Measurements from ENCODE around the gene ABHD17B.
A peak's percentile ranks its signal among the peaks of the same experiment; 100 is the strongest.

Gene ABHD17B

GRCh38 chr9:71844808-71845207, 66.2 kb downstream of the ABHD17B start:
- Histone ChIP-seq H3K4me1 (no peaks in the 10 kb centered on the region), H3K9ac (no peak overlapping the region), H3K27me3 (no peaks in the 10 kb centered on the region), H3K9me3 (replicated peaks in 1 of 11) (peaks cover 0 to 12% (median 0%) of the 10 kb centered on the region in 11 experiments; a peak in 1 of 22 replicates), H4K20me1 (no peaks in the 10 kb centered on the region), H3K4me3 (no peak overlapping the region), H3K36me3 (no peaks in the 10 kb centered on the region), H3K4me2 (no peak overlapping the region), H3K27ac (no peak overlapping the region)
- TF ChIP-seq Cebpa-rat (IDR thresholded peaks at IDR 0.05), result no peak

DNA sequence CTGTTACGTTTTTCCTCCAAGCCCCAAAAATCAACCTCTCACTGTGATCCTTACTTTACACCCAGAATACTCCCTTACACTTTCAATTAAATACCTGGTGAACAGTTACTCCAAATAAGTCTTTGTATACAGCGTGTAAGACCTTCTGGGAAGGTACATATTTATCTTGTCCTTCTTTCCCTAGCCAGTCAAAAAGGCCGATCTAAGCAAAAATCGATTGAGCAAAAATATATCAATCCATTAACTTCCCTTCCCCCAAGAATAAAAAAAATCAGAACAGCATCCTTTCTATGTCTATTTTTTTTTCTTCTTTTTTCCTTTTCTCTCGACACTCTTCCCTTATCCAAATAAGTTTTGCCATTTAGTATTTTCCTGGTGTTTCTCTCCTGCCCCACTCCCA, 71.3 kb downstream of the ABHD17B start:
- H3K9me3 ChIP-seq (replicated peaks in 1 of 11), result peaks cover 2 to 19% (median 12%) of the 10 kb centered on the region in 11 experiments; a peak in 21 of 22 replicates
- no peaks in the 10 kb centered on the region for H4K20me1 ChIP-seq
- H3K27me3 ChIP-seq, result no peaks in the 10 kb centered on the region
- H3K4me1 ChIP-seq, result no peaks in the 10 kb centered on the region; a peak in 1 of 20 replicates
- H3K36me3 ChIP-seq, result no peaks in the 10 kb centered on the region
- no peak for TF ChIP-seq Cebpa-rat (IDR thresholded peaks at IDR 0.05)
- no peak overlapping the region for H3K4me2 ChIP-seq
- H3K4me3 ChIP-seq, result no peak overlapping the region
- no peak overlapping the region for H3K27ac ChIP-seq
- H3K9ac ChIP-seq, result no peak overlapping the region

DNA sequence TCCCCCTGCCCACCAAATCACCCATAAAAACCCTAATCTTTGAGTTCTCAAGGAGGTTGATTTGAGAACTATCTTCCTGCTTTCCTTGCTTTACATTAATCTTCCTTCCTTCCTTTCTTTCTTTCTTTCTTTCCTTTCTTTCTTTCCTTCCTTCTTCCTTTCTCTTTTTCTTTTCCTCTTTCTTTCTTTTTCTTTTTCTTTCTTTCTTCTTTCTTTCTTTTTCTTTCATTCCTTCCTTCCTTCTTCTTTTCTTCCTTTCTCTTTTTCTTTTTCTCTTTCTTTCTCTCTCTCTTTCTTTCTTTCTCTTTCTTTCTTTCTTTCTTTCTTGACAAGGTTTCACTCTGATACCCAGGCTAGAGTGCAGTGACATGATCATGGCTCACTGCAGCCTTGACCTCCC, 75.4 kb downstream of the ABHD17B start:
- no peak for TF ChIP-seq Cebpa-rat (IDR thresholded peaks at IDR 0.05)
- Histone ChIP-seq H3K9ac (no peak overlapping the region), H3K4me3 (no peak overlapping the region), H3K27me3 (no peaks in the 10 kb centered on the region), H3K36me3 (no peaks in the 10 kb centered on the region), H4K20me1 (no peaks in the 10 kb centered on the region), H3K4me1 (no peaks in the 10 kb centered on the region; a peak in 1 of 20 replicates), H3K4me2 (no peak overlapping the region), H3K9me3 (replicated peaks in 1 of 11) (peaks cover 13 to 27% (median 20%) of the 10 kb centered on the region in 11 experiments; a peak in 21 of 22 replicates), H3K27ac (no peak overlapping the region)

GRCh38 chr9:71830929-71831328, 80.1 kb downstream of the ABHD17B start:
- no peaks in the 10 kb centered on the region for H3K27me3 ChIP-seq
- no peak for TF ChIP-seq Cebpa-rat (IDR thresholded peaks at IDR 0.05)
- H3K9me3 ChIP-seq (replicated peaks in 1 of 11), result peaks cover 13 to 23% (median 19%) of the 10 kb centered on the region in 11 experiments; a peak in 21 of 22 replicates
- no peak overlapping the region for H3K27ac ChIP-seq
- H4K20me1 ChIP-seq, result no peaks in the 10 kb centered on the region
- H3K4me1 ChIP-seq, result no peaks in the 10 kb centered on the region; a peak in 1 of 20 replicates
- H3K4me2 ChIP-seq, result no peak overlapping the region
- no peak overlapping the region for H3K4me3 ChIP-seq
- no peak overlapping the region for H3K9ac ChIP-seq
- H3K36me3 ChIP-seq, result no peaks in the 10 kb centered on the region

DNA sequence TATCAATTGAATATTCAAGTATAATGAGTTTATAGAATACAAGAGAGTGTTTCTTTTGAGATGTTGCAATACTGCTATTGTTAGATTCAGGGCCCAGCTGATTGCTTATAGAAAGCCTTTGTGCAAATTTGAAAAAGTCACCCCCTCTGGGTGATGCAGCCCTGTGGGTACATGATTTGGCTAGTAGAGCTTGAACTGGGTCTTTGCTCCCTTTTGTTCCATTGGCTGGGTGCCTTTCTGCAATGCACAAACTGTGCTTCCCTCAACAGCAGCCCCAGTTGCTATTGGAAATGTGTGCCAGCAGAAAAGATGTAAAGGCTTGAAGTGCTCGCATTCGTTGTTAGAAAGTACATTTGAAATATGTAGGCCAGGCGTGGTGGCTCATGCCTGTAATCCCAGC, 80.8 kb downstream of the ABHD17B start:
- TF ChIP-seq Cebpa-rat (IDR thresholded peaks at IDR 0.05), result no peak
- Histone ChIP-seq H3K4me2 (no peak overlapping the region), H3K9ac (no peak overlapping the region), H3K4me3 (no peak overlapping the region), H3K27me3 (no peaks in the 10 kb centered on the region), H3K4me1 (no peaks in the 10 kb centered on the region), H4K20me1 (no peaks in the 10 kb centered on the region), H3K9me3 (replicated peaks in 1 of 11) (peaks cover 10 to 17% (median 15%) of the 10 kb centered on the region in 11 experiments; a peak in 21 of 22 replicates), H3K36me3 (no peaks in the 10 kb centered on the region), H3K27ac (no peak overlapping the region)

DNA sequence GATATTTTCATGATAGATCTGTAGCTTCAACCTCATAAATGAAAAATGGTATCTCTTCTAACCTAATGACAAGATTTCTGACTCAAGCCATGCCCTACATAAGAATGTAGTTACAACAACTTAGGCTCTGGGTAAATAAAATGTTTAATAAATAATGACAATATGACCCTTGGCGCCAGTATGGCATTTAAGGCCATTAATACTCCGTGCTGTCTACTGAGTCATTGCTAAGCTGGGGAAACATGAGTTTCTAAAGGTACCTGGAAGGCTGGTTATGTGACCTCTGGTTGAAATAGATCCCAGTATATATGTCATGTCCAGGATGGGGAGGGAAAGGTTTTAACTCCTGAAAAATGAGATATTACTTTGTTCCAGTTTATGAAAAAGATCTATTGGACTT, 84.7 kb downstream of the ABHD17B start:
- TF ChIP-seq Cebpa-rat (IDR thresholded peaks at IDR 0.05), result no peak
- Histone ChIP-seq H4K20me1 (no peaks in the 10 kb centered on the region), H3K27ac (no peak overlapping the region), H3K4me2 (no peak overlapping the region), H3K9ac (no peak overlapping the region), H3K4me1 (peaks cover 0 to 11% (median 0%) of the 10 kb centered on the region in 10 experiments; a peak in 4 of 20 replicates), H3K9me3 (replicated peaks in 1 of 11) (no peaks in the 10 kb centered on the region), H3K36me3 (no peaks in the 10 kb centered on the region), H3K4me3 (no peak overlapping the region), H3K27me3 (no peaks in the 10 kb centered on the region)

- H3K9ac ChIP-seq, result no peak overlapping the region
- H3K27me3 ChIP-seq, result no peaks in the 10 kb centered on the region
- H3K4me3 ChIP-seq, result no peak overlapping the region
- H3K36me3 ChIP-seq, result no peaks in the 10 kb centered on the region
- TF ChIP-seq Cebpa-rat (IDR thresholded peaks at IDR 0.05), result no peak
- H3K9me3 ChIP-seq (replicated peaks in 1 of 11), result no peaks in the 10 kb centered on the region
- no peak overlapping the region for H3K27ac ChIP-seq
- peaks cover 0 to 11% (median 0%) of the 10 kb centered on the region in 10 experiments; a peak in 4 of 20 replicates for H3K4me1 ChIP-seq
- no peaks in the 10 kb centered on the region for H4K20me1 ChIP-seq
- H3K4me2 ChIP-seq, result peak overlapping the region in 3 of 11 experiments; percentile 4 to 44 (median 30); a peak in 4 of 22 replicates
Observed at GRCh38 chr9:71824257-71824656, 86.7 kb downstream of the ABHD17B start.

- Histone ChIP-seq H3K9me3 (replicated peaks in 1 of 11) (no peaks in the 10 kb centered on the region), H3K4me1 (peaks cover 0 to 11% (median 0%) of the 10 kb centered on the region in 10 experiments; a peak in 4 of 20 replicates), H3K4me2 (no peak overlapping the region), H3K9ac (no peak overlapping the region), H3K36me3 (no peaks in the 10 kb centered on the region), H3K27ac (no peak overlapping the region), H4K20me1 (no peaks in the 10 kb centered on the region), H3K27me3 (no peaks in the 10 kb centered on the region), H3K4me3 (no peak overlapping the region)
- TF ChIP-seq Cebpa-rat (IDR thresholded peaks at IDR 0.05), result no peak
Observed at GRCh38 chr9:71822935-71823334, 88.1 kb downstream of the ABHD17B start.

DNA sequence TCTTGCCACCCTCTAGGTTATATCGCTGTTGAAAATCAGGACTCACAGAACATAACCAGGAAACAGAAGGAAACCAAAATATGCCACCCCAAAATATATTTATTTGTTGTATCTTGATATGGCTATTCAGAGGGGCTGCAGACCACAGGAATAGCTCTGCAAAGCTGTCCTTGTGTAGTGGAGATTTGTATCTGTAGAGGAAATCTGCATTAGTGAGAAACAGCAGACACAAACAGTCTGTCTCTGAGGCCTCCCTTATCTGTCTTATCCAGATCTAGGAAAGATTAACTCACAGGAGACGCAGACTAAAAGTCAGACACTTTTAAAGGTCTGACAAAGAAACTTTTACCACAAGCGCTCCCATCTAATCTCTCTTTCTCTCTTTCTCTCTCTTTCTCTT, 88.5 kb downstream of the ABHD17B start:
- Histone ChIP-seq H4K20me1 (no peaks in the 10 kb centered on the region), H3K4me2 (no peak overlapping the region), H3K9me3 (replicated peaks in 1 of 11) (no peaks in the 10 kb centered on the region), H3K9ac (no peak overlapping the region), H3K4me1 (peaks cover 2 to 13% (median 3%) of the 10 kb centered on the region in 10 experiments; a peak in 19 of 20 replicates), H3K27ac (no peak overlapping the region), H3K36me3 (no peaks in the 10 kb centered on the region), H3K4me3 (no peak overlapping the region), H3K27me3 (no peaks in the 10 kb centered on the region)
- no peak for TF ChIP-seq Cebpa-rat (IDR thresholded peaks at IDR 0.05)

GRCh38 chr9:71821405-71821804, 89.6 kb downstream of the ABHD17B start:
- no peak overlapping the region for H3K4me3 ChIP-seq
- H3K9me3 ChIP-seq (replicated peaks in 1 of 11), result no peaks in the 10 kb centered on the region
- H3K27me3 ChIP-seq, result no peaks in the 10 kb centered on the region
- H4K20me1 ChIP-seq, result no peaks in the 10 kb centered on the region
- no peak overlapping the region for H3K27ac ChIP-seq
- H3K4me1 ChIP-seq, result peaks cover 10 to 21% (median 12%) of the 10 kb centered on the region in 10 experiments
- no peak for TF ChIP-seq Cebpa-rat (IDR thresholded peaks at IDR 0.05)
- no peaks in the 10 kb centered on the region for H3K36me3 ChIP-seq
- no peak overlapping the region for H3K9ac ChIP-seq
- H3K4me2 ChIP-seq, result no peak overlapping the region
